ENCODE measurements around the gene ZDHHC1.

The ZDHHC1 gene

GRCh38 chr16:67438824-67439393 lies 22.6 kb upstream of the ZDHHC1 start:
- no peak overlapping the region for H3K4me3 ChIP-seq (replicated peaks; ENCODE audit: low read depth, low read length)
- H3K27me3 ChIP-seq (replicated peaks; ENCODE audit: control insufficient read depth, insufficient read depth, low read length), result no peaks in the 10 kb centered on the region
- no peak for TF ChIP-seq CTCF (IDR thresholded peaks at IDR 0.05; ENCODE audit: insufficient read depth, low read length, poor library complexity, severe bottlenecking)
- no peak for DNase-seq (ENCODE audit: extremely low read depth, insufficient read length)
- peaks cover 39% of the 10 kb centered on the region for H3K36me3 ChIP-seq (ENCODE audit: control insufficient read depth, insufficient read depth, low read length)

- peaks cover 33% of the 10 kb centered on the region for H3K36me3 ChIP-seq (ENCODE audit: control insufficient read depth, insufficient read depth, low read length)
- no peak for TF ChIP-seq CTCF (IDR thresholded peaks at IDR 0.05; ENCODE audit: insufficient read depth, low read length, poor library complexity, severe bottlenecking)
- no peaks in the 10 kb centered on the region for H3K27me3 ChIP-seq (replicated peaks; ENCODE audit: control insufficient read depth, insufficient read depth, low read length)
- DNase-seq (ENCODE audit: extremely low read depth, insufficient read length), result no peak
- no peak overlapping the region for H3K4me3 ChIP-seq (replicated peaks; ENCODE audit: low read depth, low read length)
These were observed 22.0 kb upstream of the ZDHHC1 start for GRCh38 chr16:67438098-67438791.

GRCh38 chr16:67437513-67437912 lies 21.2 kb upstream of the ZDHHC1 start:
- DNase-seq (ENCODE audit: extremely low read depth, insufficient read length), result no peak
- TF ChIP-seq CTCF (IDR thresholded peaks at IDR 0.05; ENCODE audit: insufficient read depth, low read length, poor library complexity, severe bottlenecking), result no peak
- H3K4me3 ChIP-seq (replicated peaks; ENCODE audit: low read depth, low read length), result no peak overlapping the region
- H3K36me3 ChIP-seq (ENCODE audit: control insufficient read depth, insufficient read depth, low read length), result peaks cover 30% of the 10 kb centered on the region
- H3K27me3 ChIP-seq (replicated peaks; ENCODE audit: control insufficient read depth, insufficient read depth, low read length), result no peaks in the 10 kb centered on the region

GRCh38 chr16:67436640-67437193 lies 20.4 kb upstream of the ZDHHC1 start:
- DNase-seq (ENCODE audit: extremely low read depth, insufficient read length), result no peak
- Histone ChIP-seq H3K36me3 (ENCODE audit: control insufficient read depth, insufficient read depth, low read length) (peaks cover 27% of the 10 kb centered on the region), H3K4me3 (replicated peaks; ENCODE audit: low read depth, low read length) (no peak overlapping the region), H3K27me3 (replicated peaks; ENCODE audit: control insufficient read depth, insufficient read depth, low read length) (peaks cover under 1% of the 10 kb centered on the region; the same call in 1 of the 2 replicates)
- TF ChIP-seq CTCF (IDR thresholded peaks at IDR 0.05; ENCODE audit: insufficient read depth, low read length, poor library complexity, severe bottlenecking), result no peak

- H3K27me3 ChIP-seq (replicated peaks; ENCODE audit: control insufficient read depth, insufficient read depth, low read length), result peaks cover 2% of the 10 kb centered on the region; the same call in 1 of the 2 replicates
- TF ChIP-seq CTCF (IDR thresholded peaks at IDR 0.05; ENCODE audit: insufficient read depth, low read length, poor library complexity, severe bottlenecking), result no peak
- no peak overlapping the region for H3K4me3 ChIP-seq (replicated peaks; ENCODE audit: low read depth, low read length)
- DNase-seq (ENCODE audit: extremely low read depth, insufficient read length), result no peak
- peaks cover 21% of the 10 kb centered on the region for H3K36me3 ChIP-seq (ENCODE audit: control insufficient read depth, insufficient read depth, low read length)
These were observed 19.5 kb upstream of the ZDHHC1 start for GRCh38 chr16:67435758-67436164.
